Medulla oblongata (tissue), 1 donor: ENCODE measurements around the gene ZNF236.
A peak's percentile ranks its signal among the peaks of the same experiment; 100 is the strongest.
"Not testable (repeated sequence)": the region's sequence is repeated elsewhere in the genome, so short reads cannot be mapped to it uniquely, and the experiment has no call there.

Experiments
- DNase-seq: peaks from one replicate; pipeline ENCODE4 v3.0.0-alpha.2; 2015; ENCODE audit errors: extremely low spot score

ZNF236 gene

DNA sequence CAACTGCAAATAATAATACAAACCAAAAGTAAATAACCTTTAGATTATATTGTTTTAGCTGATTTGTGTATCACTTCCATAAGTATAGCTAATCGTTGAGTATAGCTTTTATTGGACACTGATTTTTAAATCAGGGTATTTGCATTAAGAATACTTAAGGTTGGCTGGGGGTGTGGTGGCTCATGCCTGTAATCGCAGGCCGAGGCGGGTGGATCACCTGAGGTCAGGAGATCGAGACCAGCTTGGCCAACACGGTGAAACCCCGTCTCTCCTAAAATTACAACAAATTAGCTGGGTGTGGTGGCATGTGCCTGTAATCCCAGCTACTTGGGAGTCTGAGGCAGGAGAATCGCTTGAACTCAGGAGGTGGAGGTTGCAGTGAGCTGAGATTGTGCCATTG lies 122.0 kb downstream of the ZNF236 start:
- not testable (repeated sequence) for DNase-seq

DNA sequence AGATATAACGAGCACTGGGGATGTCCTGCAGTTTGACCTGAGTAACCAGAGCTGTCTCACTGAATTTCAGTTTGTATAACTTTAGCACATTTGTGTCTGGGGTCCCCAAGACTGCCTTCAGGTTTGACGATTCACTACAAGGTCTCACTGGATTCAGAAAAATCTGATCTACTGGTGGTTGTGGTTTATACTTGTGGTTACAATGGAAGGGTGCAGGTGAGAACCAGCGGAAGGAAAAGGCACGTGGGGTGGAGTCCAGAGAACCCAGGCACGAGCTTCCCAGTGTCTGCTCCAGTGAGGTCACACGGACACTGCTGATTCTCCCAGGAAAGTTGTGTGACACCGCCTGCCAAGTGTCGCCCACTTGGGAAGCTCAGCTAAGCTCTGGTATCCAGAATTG lies 126.0 kb downstream of the ZNF236 start:
- no peak for DNase-seq

DNA sequence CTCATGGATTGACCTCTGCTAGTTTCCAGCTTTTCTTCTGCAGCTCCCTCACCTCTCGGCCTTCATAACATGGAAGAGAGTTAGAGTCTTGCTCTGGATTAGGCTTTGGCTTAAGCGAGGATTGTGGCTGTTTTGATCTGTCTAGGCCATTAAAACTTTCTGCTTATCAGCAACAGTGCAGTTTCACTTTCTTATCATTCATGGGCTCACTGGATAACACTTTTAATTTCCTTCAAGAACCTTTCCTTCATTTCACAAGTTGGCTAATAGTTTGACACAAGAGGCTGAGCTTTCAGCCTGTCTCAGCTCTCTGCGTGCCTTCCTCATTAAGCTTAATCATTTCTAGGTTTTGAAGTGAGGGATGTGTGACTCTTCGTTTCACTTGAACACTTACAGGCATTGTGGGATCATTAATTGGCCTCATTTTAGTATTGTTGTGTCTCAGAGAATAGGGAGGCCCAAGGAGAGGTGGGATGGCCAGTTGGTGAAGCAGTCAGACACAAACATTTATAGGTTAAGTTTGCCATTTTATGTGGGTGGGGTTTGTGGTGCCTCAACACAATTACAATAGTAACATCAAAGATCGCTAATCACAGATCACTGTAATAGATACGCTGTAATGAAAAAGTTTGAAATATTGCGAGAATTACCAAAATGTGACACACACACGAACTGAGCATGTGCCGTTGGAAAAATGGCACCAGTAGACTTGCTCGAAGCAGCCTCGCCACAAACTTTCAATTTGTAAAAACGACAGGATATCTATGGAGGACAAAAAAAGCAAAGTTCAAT lies 129.3 kb downstream of the ZNF236 start:
- DNase-seq: no peak

DNA sequence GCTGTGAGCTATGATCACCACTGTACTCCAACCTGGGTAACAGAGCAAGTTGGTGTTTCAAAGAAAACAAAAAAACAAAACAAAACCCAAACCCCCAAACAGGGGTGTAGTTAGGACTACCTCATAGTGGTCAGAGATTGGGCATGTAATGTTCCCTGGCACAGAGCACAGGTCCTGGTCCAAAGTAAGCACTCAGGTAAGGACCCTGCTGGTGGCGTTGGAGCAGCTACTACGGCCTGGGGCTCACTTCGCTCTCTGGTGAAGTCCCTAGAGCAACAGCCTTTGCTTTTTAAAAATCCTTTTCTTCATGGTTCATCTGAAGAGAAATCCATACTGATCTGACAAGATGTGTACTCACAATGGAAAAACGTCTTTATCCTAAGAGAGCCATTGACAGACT lies 130.4 kb downstream of the ZNF236 start:
- DNase-seq: no peak

- peak; percentile 22 for DNase-seq
Observed at GRCh38 chr18:76953156-76953555, 130.8 kb downstream of the ZNF236 start.

- DNase-seq: peak; percentile 63
Observed at GRCh38 chr18:76953583-76954233, 131.4 kb downstream of the ZNF236 start.

DNA sequence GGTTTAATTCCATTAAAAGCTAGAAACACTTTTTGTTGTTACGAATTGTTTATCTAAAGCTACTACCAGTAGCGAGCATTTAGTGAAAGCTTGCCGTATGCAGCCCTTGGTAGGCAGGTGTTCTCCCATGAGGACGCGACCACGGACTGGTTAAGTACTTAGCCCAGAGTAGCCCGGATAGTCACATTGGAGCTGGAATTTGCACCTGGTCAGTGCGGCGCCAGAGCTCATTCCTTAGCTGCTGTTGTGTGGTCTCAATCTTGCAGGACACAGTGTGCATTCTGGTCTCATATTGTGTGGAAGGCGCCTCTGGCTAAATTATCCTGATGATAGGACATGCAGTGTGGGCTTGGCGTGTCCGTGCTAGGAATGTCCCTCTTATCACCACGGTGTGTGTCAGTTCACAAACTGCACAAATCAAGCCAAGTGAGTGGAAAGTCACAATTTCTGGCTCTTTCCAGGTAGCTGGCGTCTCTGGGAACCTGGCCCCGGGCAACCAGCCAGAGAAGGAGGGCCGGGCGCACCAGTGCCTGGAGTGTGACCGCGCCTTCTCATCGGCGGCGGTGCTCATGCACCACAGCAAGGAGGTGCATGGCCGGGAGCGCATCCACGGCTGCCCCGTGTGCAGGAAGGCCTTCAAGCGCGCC lies 133.3 kb downstream of the ZNF236 start:
- no peak for DNase-seq

GRCh38 chr18:76956648-76957047 lies 134.3 kb downstream of the ZNF236 start:
- no peak for DNase-seq

- no peak for DNase-seq
Observed at GRCh38 chr18:76957384-76958355, 135.3 kb downstream of the ZNF236 start.

DNA sequence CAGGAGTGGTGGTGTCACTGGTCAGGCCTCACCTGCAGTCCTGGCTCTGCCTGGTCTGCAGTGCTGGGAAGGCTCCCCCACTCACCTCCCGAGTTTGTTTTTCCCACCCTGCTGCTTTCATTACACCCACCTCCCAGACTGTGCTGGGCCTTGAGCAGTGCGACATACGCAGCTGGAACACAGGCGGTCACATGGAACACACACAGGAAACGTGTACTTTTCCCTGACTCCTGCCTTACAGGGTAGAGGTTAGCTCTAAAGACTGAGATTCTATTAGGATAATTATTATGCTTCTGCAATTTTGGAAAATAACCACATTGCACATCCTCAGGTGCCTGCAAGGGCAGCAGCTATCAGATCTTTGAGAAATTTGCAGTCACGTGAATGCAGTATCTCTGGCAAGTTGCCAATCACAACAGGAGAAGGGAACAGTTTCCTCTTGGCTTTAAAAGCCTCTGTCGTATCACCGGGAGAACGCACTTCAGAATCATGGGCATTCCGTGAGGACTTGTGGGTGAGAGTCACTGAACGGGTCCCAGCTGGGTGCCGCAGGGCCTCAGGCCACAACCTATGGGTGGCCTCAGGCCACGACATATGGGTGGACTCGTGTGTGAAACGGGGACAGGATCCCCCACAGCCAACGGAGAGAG lies 136.5 kb downstream of the ZNF236 start:
- no peak for DNase-seq

- no peak for DNase-seq
Observed at GRCh38 chr18:76959605-76960004, 137.2 kb downstream of the ZNF236 start.

DNA sequence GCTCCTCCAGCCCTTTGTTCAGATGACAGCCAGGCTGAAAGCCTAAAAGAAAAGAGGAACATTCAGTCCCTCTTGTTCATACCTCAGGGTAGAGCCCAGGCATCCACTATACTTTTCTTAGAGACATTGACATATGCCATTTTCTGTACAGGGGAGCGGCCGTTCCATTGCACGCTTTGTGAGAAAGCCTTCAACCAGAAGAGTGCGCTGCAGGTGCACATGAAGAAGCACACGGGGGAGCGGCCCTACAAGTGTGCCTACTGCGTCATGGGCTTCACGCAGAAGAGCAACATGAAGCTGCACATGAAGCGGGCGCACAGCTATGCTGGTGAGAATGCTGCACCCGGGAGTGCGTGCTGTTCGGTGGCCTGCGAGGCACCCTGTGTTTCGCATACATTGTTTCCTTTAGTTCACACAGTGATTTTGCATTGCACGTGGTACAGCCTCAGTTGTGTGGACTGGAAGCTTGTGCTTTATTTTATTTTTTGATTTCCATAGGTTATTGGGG lies 138.2 kb downstream of the ZNF236 start:
- DNase-seq: no peak

DNA sequence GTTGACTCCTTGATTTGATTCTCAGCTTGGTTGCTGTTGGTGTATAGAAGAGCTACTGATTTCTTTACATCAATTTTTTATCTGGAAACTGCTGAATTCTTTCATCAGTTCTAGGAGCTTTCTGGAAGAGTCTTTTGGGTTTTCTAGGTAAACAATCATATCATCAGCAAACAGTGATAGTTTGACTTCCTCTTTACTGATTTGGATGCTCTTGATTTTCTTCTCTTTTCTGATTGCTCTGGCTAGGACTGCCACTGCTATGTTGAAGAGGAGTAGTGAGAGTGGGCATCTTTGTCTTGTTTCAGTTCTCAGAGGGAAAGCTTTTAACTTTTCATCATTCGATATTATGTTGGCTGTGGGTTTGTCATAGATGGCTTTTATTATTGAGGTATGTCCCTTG lies 140.5 kb downstream of the ZNF236 start:
- no peak for DNase-seq

DNA sequence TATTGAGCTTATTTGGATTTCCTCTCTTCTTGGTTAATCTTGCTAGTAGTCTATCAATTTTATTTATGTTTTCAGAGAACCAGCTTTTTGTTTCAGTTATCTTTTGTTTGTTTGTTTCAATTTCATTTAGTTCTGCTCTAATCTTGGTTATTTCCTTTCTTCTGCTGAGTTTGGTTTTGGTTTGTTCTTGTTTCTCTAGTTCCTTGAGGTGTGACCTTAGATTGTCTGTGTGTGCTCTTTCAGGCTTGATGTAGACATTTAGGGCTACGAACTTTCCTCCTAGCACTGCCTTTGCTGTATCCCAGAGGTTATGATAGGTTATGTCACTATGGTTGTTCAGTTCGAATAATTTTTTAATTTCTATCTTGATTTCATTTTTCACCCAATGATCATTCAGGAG lies 141.6 kb downstream of the ZNF236 start:
- DNase-seq: no peak

DNA sequence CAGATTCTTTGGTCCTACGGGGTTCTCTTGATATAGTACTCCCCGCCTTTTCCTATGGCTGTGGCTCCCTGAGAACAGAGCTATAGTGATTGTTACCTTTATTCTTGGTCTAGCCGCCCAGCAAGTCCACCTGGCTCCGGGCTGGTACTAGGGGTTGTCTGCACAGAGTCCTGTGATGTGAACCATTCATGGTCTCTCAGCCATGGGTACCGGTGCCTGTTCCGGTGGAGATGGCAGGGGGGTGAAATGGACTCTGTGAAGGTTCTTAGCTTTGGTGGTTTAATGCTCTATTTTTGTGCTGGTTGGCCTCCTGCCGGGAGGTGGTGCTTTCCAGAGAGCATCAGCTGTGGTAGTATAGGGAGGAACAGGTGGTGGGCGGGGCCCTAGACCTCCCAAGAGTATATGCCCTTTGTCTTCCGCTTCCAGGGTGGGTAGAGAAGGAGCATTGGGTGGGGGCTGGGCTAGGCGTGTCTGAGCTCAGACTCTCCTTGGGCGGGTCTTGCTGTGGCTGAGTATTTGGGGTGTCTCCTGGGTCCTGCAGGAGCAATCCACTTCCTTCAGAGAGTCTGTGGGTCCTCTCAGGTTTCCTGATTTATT lies 143.3 kb downstream of the ZNF236 start:
- not testable (repeated sequence) for DNase-seq

GRCh38 chr18:76967299-76967698 lies 144.9 kb downstream of the ZNF236 start:
- not testable (repeated sequence) for DNase-seq

DNA sequence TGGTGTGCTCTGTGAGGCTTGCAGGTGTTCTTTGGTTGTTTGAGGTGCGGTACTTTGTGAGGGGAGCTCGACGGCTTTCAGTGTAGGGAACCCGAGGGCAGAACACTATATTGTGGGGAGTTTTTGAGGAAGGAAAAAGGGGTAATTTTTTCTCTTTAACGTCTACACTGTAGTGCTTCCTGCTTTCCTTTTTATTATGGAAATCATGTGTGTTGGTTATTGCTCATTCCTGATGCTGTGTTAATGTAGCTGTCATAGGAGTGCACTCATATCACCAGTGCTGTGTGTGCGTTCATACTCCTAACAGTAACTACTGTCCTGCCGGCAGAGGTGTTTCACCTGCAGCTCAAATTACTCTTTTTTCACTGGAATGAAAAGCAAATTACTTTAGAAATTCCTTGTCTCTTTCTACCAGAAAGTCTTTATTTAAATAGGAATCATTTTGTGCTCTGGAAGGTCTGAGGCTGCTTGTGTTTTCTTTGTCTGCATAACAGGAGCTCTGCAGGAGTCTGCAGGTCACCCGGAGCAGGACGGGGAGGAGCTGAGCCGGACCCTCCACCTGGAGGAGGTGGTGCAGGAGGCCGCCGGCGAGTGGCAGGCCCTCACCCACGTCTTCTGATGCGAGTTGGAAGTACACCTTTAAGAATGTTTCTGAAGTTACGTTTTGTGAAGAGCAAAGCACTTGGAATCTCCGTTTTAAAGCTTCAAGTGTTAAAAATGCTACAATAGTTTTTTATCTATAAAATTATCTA lies 145.5 kb downstream of the ZNF236 start:
- no peak for DNase-seq

DNA sequence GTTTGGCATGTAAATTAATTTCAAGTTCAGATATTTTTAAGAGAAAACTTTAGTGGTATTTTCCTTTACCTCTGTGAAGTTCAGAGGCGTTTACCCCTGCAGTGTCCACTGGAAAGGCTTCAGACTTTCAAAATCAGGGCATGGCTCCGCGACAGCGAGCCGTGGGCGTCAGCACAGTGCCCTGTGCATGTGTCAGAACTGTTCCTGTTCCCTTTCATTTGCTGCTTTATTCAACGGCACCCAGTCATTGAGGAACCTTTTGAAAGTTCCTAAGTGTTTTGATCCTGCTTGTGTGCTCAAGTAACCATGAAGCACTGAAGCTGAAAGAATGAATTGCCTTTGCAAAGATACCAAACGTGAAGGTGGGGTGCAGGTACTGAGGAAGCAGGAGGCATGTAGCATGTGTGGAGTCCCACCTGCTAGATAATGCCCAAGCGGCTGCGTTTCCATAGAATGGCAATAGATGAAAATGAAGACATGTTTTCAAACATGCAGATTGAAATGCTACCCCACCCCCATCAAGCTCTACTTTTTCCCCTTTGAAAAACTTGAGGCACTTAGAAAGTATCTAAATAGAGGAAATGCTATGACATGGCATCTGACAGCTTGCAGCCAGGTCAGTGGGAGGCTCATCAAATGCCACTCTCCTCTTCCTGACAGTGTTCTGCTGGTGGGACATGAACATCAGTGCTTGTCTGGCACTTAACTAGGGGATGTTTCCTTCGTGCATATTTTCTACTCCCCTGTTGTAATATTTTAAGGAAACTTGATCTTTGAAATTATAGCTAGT lies 148.6 kb downstream of the ZNF236 start:
- DNase-seq: no peak

DNA sequence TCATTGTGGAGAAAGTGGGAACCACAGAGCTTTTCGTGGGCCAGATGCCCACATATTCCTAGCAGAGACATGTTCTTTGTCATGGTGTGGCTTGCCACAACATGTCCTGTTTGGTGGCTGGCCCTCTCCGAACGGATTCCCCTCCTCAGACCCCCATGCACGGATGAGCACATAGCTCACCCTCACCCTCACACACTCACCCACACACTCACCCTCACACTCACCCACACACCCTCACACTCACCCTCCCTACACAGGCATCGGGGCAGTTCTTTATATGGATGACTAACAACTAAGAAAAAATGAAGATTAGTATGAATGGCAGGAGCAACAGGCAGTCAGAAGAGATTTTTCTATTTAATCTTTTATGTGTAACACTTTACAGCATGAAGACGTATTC lies 149.9 kb downstream of the ZNF236 start:
- DNase-seq: no peak
